NCI-H2107 (cell line): Measurements from ENCODE around the gene SAMD3.
"Not testable (repeated sequence)": the region's sequence is repeated elsewhere in the genome, so short reads cannot be mapped to it uniquely, and the experiment has no call there.

Experiments
- DNase-seq: peaks from one replicate; lab custom pipeline; 2025; lab: John Stamatoyannopoulos, UW

SAMD3 gene

GRCh38 chr6:130211691-130212090 is 11.1 kb downstream of the SAMD3 start:
- DNase-seq, result no peak

GRCh38 chr6:130207979-130208649 is 14.6 kb downstream of the SAMD3 start:
- DNase-seq, result no peak

GRCh38 chr6:130206479-130206878 is 16.3 kb downstream of the SAMD3 start:
- DNase-seq, result no peak

GRCh38 chr6:130204322-130204721 is 18.4 kb downstream of the SAMD3 start:
- no peak for DNase-seq

- DNase-seq, result no peak
Measured at GRCh38 chr6:130203370-130203769, 19.4 kb downstream of the SAMD3 start.

- DNase-seq, result no peak
Measured at GRCh38 chr6:130202782-130203181, 20.0 kb downstream of the SAMD3 start.

- DNase-seq, result no peak
Measured at GRCh38 chr6:130200020-130200419, 22.7 kb downstream of the SAMD3 start.

- no peak for DNase-seq
Measured at GRCh38 chr6:130198483-130199035, 24.2 kb downstream of the SAMD3 start.

GRCh38 chr6:130197816-130198482 is 24.8 kb downstream of the SAMD3 start:
- DNase-seq, result not testable (repeated sequence)

GRCh38 chr6:130194434-130194833 is 28.3 kb downstream of the SAMD3 start:
- DNase-seq, result not testable (repeated sequence)

GRCh38 chr6:130190701-130191690 is 31.8 kb downstream of the SAMD3 start:
- no peak for DNase-seq

GRCh38 chr6:130189531-130190397 is 33.0 kb downstream of the SAMD3 start:
- DNase-seq, result no peak

GRCh38 chr6:130188207-130188899 is 34.4 kb downstream of the SAMD3 start:
- DNase-seq, result no peak

GRCh38 chr6:130187335-130188206 is 35.2 kb downstream of the SAMD3 start:
- DNase-seq, result no peak

- no peak for DNase-seq
Measured at GRCh38 chr6:130185658-130186057, 37.1 kb downstream of the SAMD3 start.

- no peak for DNase-seq
Measured at GRCh38 chr6:130183271-130184222, 39.2 kb downstream of the SAMD3 start.

- DNase-seq, result no peak
Measured at GRCh38 chr6:130182466-130182865, 40.3 kb downstream of the SAMD3 start.

- no peak for DNase-seq
Measured at GRCh38 chr6:130178692-130179091, 44.1 kb downstream of the SAMD3 start.
